Posterior vena cava (tissue), 2 donors: ENCODE results near the gene FAM181A. TPM values are rescaled to one million over a fixed set of nuclear protein-coding genes. Genes with fewer than 3 reads are reported as not detected.

ENCODE experiments used
- DNase-seq: peaks from one replicate; pipeline ENCODE4 v3.0.0-alpha.2; 2020; ENCODE audit warnings: low spot score
- intact Hi-C, 2 donors: fragments of 100-400 bp; cut with DNase I; formaldehyde crosslinking; loops; one replicate each; pipeline versions ENCODE4 v1.14.1 to v1.14.2; 2022 to 2023
- total RNA-seq, 2 donors: library from RNA; stranded (reverse); fragmentation: NEBNext Ultra II Directional; extraction: Animal tissue kit (Norgen Biotek cat#: 25700); gene quantifications; one replicate each; pipeline ENCODE4 v1.2.1, GENCODE V29; 2021
- donor health status: DM: yes; HTN: yes; CAD: no.
- donor health status: DM: yes; HTN: yes; CAD: no.

Gene FAM181A
- total RNA-seq, 2 donors from 2014 or later: not detected

GRCh38 chr14:93943052-93943451 is 15.9 kb downstream of the FAM181A start:
- DNase-seq: no peak
- intact Hi-C loops: no loop called here

GRCh38 chr14:93943930-93944329 is 16.8 kb downstream of the FAM181A start:
- DNase-seq: no peak
- intact Hi-C loops: loop anchor here in 1 of 2 donors (2.0 kb wide), 1 partner anchor 51 kb away; no protein-coding TSS in a partner anchor

GRCh38 chr14:93944348-93945069 is 17.4 kb downstream of the FAM181A start:
- no peak for DNase-seq
- intact Hi-C loops: loop anchor here in 1 of 2 donors (2.0 kb wide), 1 partner anchor 50 kb away; no protein-coding TSS in a partner anchor

GRCh38 chr14:93945070-93945399 is 17.9 kb downstream of the FAM181A start:
- DNase-seq: no peak
- intact Hi-C loops: loop anchor here in 1 of 2 donors (2.0 kb wide), 1 partner anchor 50 kb away; no protein-coding TSS in a partner anchor

- no peak for DNase-seq
- intact Hi-C loops: no loop called here
These were observed 19.0 kb downstream of the FAM181A start for GRCh38 chr14:93946104-93946503.

GRCh38 chr14:93946541-93947090 is 19.5 kb downstream of the FAM181A start:
- DNase-seq: no peak
- intact Hi-C loops: no loop called here

GRCh38 chr14:93947282-93947681 is 20.1 kb downstream of the FAM181A start:
- intact Hi-C loops: no loop called here
- no peak for DNase-seq

- no peak for DNase-seq
- intact Hi-C loops: no loop called here
These were observed 22.4 kb downstream of the FAM181A start for GRCh38 chr14:93949511-93950075.

GRCh38 chr14:93950948-93951634 is 23.9 kb downstream of the FAM181A start:
- intact Hi-C loops: no loop called here
- DNase-seq: no peak

GRCh38 chr14:93951635-93952540 is 24.7 kb downstream of the FAM181A start:
- intact Hi-C loops: no loop called here
- DNase-seq: no peak

- intact Hi-C loops: no loop called here
- DNase-seq: no peak
These were observed 25.7 kb downstream of the FAM181A start for GRCh38 chr14:93952829-93953228.

GRCh38 chr14:93953263-93953662 is 26.1 kb downstream of the FAM181A start:
- intact Hi-C loops: no loop called here
- no peak for DNase-seq

GRCh38 chr14:93953739-93954515 is 26.8 kb downstream of the FAM181A start:
- no peak for DNase-seq
- intact Hi-C loops: no loop called here

- intact Hi-C loops: no loop called here
- no peak for DNase-seq
These were observed 27.3 kb downstream of the FAM181A start for GRCh38 chr14:93954516-93954830.

- intact Hi-C loops: no loop called here
- no peak for DNase-seq
These were observed 28.0 kb downstream of the FAM181A start for GRCh38 chr14:93954900-93955849.

- intact Hi-C loops: no loop called here
- no peak for DNase-seq
These were observed 28.8 kb downstream of the FAM181A start for GRCh38 chr14:93955850-93956481.
